Measurements from ENCODE around the gene CYP2B6.

The CYP2B6 gene

DNA sequence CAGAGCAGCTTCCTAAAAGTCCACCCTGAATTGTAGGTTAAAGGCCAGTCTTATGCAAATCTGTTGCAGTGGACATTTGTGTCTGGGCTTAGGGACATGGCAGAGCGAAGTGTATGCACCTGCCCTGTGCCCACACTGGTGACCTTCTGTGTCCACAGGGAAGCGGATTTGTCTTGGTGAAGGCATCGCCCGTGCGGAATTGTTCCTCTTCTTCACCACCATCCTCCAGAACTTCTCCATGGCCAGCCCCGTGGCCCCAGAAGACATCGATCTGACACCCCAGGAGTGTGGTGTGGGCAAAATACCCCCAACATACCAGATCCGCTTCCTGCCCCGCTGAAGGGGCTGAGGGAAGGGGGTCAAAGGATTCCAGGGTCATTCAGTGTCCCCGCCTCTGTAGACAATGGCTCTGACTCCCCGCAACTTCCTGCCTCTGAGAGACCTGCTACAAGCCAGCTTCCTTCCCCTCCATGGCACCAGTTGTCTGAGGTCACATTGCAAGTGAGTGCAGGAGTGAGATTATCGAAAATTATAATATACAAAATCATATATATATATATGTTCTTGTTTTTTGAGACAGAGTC is 25.5 kb downstream of the CYP2B6 start:
- no peaks in the 10 kb centered on the region for H3K36me3 ChIP-seq (replicated peaks)
- TF ChIP-seq, protein P1, sequence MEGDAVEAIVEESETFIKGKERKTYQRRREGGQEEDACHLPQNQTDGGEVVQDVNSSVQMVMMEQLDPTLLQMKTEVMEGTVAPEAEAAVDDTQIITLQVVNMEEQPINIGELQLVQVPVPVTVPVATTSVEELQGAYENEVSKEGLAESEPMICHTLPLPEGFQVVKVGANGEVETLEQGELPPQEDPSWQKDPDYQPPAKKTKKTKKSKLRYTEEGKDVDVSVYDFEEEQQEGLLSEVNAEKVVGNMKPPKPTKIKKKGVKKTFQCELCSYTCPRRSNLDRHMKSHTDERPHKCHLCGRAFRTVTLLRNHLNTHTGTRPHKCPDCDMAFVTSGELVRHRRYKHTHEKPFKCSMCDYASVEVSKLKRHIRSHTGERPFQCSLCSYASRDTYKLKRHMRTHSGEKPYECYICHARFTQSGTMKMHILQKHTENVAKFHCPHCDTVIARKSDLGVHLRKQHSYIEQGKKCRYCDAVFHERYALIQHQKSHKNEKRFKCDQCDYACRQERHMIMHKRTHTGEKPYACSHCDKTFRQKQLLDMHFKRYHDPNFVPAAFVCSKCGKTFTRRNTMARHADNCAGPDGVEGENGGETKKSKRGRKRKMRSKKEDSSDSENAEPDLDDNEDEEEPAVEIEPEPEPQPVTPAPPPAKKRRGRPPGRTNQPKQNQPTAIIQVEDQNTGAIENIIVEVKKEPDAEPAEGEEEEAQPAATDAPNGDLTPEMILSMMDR (IDR thresholded peaks at IDR 0.05; ENCODE audit: low read depth, low read length, missing control alignments) = no peak
- no peak overlapping the region for H3K27ac ChIP-seq
- in situ Hi-C loops (cut with HindIII; ENCODE audit: low pct_ligation_motif_present, low sequenced_read_pairs) = no loop called here
- no peak overlapping the region for H3K4me3 ChIP-seq (ENCODE audit: low read depth, low read length)
- DNase-seq = no peak
- H3K27me3 ChIP-seq (replicated peaks) = no peaks in the 10 kb centered on the region

DNA sequence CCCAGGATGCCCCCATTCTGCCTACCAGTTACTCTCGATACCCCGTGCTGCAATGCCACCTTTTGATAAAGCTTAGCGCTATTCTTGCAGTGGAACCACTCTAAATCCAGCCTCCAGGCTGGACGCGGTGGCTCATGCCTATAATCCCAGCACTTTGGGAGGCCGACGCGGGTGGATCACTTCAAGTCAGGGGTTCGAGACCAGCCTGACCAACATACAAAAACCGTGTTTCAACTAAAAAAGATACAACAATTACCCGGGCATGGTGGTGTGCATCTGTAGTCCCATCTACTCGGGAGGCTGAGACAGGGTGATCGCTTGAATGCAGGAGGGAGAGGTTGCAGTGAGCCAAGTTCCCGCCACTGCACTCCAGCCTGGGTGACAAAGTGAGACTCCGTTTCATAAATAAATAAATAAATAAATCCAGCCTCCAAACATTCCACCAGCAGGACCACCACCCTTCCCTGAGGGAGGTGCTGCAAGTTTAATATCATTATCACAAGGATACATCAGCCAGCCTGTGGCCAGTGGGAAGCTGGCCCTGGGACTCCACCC is 27.7 kb downstream of the CYP2B6 start:
- in situ Hi-C loops (cut with HindIII; ENCODE audit: low pct_ligation_motif_present, low sequenced_read_pairs) = no loop called here
- TF ChIP-seq, protein P1 (IDR thresholded peaks at IDR 0.05; ENCODE audit: low read depth, low read length, missing control alignments) = no peak
- no peak for DNase-seq
- Histone ChIP-seq H3K27ac (no peak overlapping the region), H3K4me3 (ENCODE audit: low read depth, low read length) (no peak overlapping the region), H3K36me3 (replicated peaks) (no peaks in the 10 kb centered on the region), H3K27me3 (replicated peaks) (no peaks in the 10 kb centered on the region)

DNA sequence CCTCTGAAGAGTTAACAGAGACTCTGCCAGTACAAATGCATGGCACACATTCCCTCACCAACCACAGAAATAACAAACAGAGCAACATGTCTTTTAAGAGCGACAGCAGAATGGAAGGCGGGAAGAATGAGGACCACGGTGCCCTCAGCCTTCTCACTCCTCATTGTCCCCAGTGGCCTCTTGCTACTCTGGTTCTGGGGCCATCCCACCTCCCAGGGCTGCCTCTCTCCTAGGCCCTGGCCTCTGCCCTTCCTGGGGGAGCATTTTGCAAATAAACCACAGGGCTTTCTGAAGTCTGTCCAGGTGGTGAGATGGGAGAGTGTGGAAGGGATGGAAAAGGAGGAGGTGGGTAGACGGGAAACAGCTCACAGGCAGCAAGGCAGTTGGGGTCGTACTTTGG is 28.3 kb downstream of the CYP2B6 start:
- Histone ChIP-seq H3K4me3 (ENCODE audit: low read depth, low read length) (no peak overlapping the region), H3K27ac (no peak overlapping the region), H3K27me3 (replicated peaks) (no peaks in the 10 kb centered on the region), H3K36me3 (replicated peaks) (no peaks in the 10 kb centered on the region)
- no peak for DNase-seq
- TF ChIP-seq, protein P1 (IDR thresholded peaks at IDR 0.05; ENCODE audit: low read depth, low read length, missing control alignments) = no peak
- in situ Hi-C loops (cut with HindIII; ENCODE audit: low pct_ligation_motif_present, low sequenced_read_pairs) = no loop called here

DNA sequence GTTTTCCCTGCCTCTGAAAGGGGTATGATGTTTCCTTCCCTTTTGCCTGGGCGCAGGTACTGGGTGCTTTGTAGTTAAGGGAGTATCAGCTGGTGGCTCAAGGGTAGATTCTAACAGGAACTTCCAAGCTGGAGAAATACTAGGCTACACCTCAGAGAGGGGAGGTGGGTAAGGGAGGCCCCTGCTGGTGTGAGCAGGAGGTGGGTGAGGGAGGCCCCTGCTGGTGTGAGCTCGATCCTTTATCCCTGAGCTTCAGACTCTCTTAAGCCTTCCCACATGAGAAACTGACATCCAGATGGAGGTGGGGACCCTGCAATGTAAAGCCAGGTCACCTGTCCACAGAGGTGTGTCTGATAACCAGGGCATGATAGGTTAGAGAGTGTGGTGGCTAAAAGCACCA is 32.1 kb downstream of the CYP2B6 start:
- TF ChIP-seq, protein P1 (IDR thresholded peaks at IDR 0.05; ENCODE audit: low read depth, low read length, missing control alignments) = no peak
- no peak overlapping the region for H3K4me3 ChIP-seq (ENCODE audit: low read depth, low read length)
- H3K27ac ChIP-seq = no peak overlapping the region
- DNase-seq = no peak
- in situ Hi-C loops (cut with HindIII; ENCODE audit: low pct_ligation_motif_present, low sequenced_read_pairs) = no loop called here
- H3K36me3 ChIP-seq (replicated peaks) = no peaks in the 10 kb centered on the region
- no peaks in the 10 kb centered on the region for H3K27me3 ChIP-seq (replicated peaks)

DNA sequence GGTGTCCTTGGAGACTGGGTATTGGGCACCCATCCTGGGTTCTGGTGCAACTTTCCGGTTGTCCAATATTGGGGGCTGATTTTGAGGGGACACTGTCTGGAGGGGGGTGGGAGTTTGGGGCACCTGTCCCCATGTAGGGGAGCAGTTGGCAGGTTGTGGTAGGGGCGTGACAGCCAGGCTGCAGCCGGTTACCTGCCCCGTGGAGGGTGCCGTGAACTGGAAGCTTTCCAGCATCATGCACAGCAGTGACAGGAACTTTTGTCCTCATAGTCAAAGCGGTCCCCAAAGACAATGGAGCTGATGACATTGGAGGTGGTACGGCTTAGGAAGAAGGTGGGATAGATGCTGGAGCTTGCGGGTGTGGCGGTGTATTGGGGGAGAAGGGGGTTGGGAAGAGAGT is 34.3 kb downstream of the CYP2B6 start:
- in situ Hi-C loops (cut with HindIII; ENCODE audit: low pct_ligation_motif_present, low sequenced_read_pairs) = no loop called here
- Histone ChIP-seq H3K27ac (no peak overlapping the region), H3K27me3 (replicated peaks) (no peaks in the 10 kb centered on the region), H3K4me3 (ENCODE audit: low read depth, low read length) (no peak overlapping the region), H3K36me3 (replicated peaks) (no peaks in the 10 kb centered on the region)
- no peak for DNase-seq
- TF ChIP-seq, protein P1 (IDR thresholded peaks at IDR 0.05; ENCODE audit: low read depth, low read length, missing control alignments) = no peak

DNA sequence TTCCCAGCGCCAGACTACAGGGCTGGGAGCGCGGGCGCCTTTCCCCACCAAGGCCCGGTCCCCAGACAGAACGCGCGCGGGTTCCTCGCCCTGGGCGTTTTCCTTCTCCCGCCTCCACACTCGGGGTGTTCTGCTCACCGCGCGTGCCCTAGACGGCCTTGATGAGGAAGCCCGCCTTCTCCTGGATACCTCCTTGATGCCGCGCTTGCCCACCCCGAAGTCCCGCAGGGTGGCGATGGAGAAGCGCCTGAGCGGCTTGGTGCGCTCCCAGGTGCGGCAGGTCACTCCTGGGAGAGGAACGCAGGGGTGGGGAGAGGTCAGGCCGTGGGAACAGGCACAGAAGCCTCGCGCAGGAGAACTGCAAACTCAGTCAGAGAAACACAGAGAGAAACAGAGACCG is 34.8 kb downstream of the CYP2B6 start:
- no peak overlapping the region for H3K27ac ChIP-seq
- in situ Hi-C loops (cut with HindIII; ENCODE audit: low pct_ligation_motif_present, low sequenced_read_pairs) = no loop called here
- TF ChIP-seq, protein P1 (IDR thresholded peaks at IDR 0.05; ENCODE audit: low read depth, low read length, missing control alignments) = no peak
- H3K27me3 ChIP-seq (replicated peaks) = no peaks in the 10 kb centered on the region
- no peak for DNase-seq
- H3K36me3 ChIP-seq (replicated peaks) = no peaks in the 10 kb centered on the region
- H3K4me3 ChIP-seq (ENCODE audit: low read depth, low read length) = no peak overlapping the region

Data from brain microvascular endothelial cell (primary cell).